HG02943 (cell line): ENCODE measurements around the gene RFNG.
A peak's percentile ranks its signal among the peaks of the same experiment; 100 is the strongest.
"Not testable (repeated sequence)": the region's sequence is repeated elsewhere in the genome, so short reads cannot be mapped to it uniquely, and the experiment has no call there.

Experiments used
- ATAC-seq: cut with Tn5 transposase; IDR thresholded peaks from one replicate; pipeline ENCODE4 v1.9.1; 2021; ENCODE audit warnings: mild to moderate bottlenecking, low read depth, moderate library complexity; ENCODE audit not compliant: unreplicated experiment

The RFNG gene

DNA sequence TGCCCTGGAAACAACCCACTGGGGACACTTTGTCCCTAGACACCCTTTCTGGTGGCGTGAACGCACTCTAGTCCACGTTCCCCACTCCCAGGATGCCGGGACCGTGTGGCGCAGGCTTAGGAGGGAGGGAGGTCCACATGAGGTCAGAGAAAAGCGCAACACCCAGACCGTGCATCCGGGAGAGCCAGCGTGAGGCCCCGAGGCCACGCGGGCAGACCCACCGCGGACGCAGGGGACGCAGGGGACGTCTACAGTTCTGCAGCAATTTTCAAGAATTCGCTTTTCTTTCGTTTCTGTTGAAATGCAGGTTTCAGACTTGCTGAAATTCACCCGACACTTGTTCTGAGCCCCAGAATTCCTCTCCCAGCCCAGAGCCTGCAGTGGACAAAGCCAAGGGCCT lies 4.7 kb downstream of the RFNG start:
- no peak for ATAC-seq

GRCh38 chr17:82045936-82046484 lies 5.6 kb downstream of the RFNG start:
- ATAC-seq: no peak

DNA sequence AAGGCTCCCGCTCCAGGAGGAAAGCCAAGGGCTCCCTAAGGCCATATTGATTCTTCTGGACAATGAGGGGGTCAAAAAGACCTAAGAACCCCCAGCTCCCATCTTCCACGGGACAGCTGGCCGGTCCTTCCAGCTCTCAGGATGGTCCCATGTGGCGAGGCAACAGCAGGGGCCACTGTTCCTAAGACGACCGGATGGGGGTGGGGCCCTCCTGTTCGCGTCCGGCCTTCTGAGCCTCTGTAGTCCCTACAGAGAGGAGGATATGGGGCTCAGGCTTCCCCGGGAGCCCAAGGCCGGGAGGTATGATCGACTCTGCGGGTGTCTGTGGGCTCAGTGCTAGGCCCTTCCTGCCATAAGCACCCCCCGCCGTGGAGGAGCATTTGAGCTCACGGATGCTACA lies 8.1 kb downstream of the RFNG start:
- no peak for ATAC-seq

DNA sequence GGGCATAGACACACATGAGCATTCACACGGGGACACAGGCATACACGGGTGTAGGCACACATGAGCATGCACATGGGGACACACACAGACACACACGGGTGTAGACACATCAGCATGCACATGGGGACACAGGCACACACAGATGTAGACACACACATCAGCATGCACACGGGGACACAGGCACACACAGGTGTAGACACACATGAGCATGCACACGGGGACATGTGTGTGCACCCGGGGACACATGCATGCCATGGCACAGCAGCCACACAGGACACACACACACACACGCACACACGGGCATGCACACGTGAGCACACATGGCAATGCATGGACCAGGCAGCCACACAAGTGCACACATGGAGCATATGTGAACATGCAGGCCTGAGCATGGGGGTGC lies 9.0 kb downstream of the RFNG start:
- ATAC-seq: no peak

DNA sequence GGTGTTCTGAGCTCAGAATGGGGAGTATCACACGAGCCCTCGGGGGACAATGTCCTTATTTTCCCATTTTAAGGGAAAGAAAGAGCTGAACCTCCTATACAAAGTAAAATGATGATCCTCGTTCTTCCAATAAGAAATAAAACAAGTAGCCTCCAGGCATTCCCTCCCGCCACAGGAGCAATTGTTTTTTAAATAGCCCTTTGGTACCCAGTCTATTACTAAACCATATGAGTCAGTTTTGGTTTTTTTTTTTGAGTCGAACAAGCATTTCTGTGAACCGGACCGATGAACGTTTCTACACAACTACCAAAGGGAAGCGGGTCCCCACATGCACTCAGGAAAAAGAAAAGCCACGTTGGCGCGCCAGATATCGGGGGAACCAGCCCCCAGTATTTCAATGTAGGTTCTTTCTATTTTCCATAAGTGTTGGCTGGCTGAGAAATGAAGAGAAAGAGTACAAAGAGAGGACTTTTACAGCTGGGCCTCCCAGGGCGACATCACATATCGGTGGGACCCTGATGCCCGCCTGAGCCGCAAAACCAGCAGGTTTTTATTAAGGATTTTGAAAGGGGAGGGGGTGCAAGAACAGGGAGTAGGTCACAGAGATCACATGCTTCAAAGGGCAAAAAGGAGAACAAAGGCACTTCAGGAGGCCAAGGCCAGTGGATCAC lies 10.3 kb downstream of the RFNG start:
- no peak for ATAC-seq

- ATAC-seq: no peak
Observed at GRCh38 chr17:82039695-82040299, 11.8 kb downstream of the RFNG start.

GRCh38 chr17:82038796-82039409 lies 12.7 kb downstream of the RFNG start:
- not testable (repeated sequence) for ATAC-seq

DNA sequence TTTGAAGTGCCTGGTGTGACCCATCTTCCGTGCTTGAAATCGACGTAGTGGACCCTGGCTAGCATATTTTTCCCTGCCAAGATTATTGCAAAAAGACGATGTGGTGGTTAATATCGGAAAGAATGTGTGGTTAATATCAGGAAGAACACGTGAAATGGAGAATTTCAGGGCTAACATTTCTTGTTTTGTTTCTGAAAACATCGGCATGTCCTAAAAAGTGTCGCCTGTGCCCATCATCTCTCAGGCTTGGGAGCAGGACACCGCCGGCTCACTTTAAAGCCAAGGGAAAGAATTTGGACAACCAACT lies 13.8 kb downstream of the RFNG start:
- no peak for ATAC-seq

DNA sequence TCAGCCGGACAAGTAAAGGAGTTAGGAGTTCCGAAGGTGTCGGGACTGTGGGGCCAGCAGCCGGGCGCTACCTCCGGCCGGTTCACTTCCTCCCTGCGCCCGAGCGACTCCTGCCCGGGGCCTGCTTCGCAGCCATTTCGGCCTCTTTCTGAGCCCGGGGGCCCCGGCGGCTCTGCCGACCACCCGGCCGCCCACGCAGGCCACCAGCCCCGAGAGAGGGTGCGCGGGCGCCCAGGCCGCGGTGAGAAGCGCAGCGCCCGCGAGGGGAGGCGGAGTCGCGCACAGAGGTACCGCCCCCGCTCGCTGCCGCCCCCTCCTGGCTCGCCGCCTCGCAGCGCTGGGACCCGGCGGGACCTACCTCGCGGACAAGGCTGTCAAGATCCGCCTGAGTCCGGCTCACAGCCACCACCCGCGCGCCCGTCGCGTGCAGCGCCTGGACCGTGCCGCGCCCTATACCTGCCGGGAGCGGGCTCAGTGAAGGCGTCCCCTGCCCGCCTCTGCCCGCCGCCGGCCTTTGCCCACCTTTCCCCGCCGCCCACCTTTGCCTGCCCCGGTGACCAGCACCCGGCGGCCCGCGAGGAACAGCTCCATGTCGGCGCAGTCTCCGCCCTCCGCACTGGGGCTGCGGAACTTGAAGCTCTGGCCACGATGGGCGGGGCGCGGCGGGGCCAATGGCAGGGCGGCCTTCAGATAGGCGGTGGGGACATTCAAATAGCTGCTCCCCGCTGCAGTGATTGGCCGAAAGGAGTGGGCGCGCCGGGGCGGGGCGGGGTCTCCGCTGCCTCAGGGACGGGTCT lies 14.3 kb downstream of the RFNG start, which contains the start of gene DCXR:
TSS of gene DCXR (minus strand) at position 606 of the 797 bp plus-strand sequence. CDS start at position 591, 15 bp downstream.
- ATAC-seq: peak; percentile 81

- ATAC-seq: no peak
Observed at GRCh38 chr17:82036634-82037091, 14.9 kb downstream of the RFNG start.

- ATAC-seq: no peak
Observed at GRCh38 chr17:82035956-82036633, 15.5 kb downstream of the RFNG start.

- ATAC-seq: no peak
Observed at GRCh38 chr17:82035488-82035887, 16.1 kb downstream of the RFNG start.

GRCh38 chr17:82034371-82035011 lies 17.1 kb downstream of the RFNG start:
- no peak for ATAC-seq

- no peak for ATAC-seq
Observed at GRCh38 chr17:82033359-82034085, 18.1 kb downstream of the RFNG start.

GRCh38 chr17:82031885-82032627 lies 19.6 kb downstream of the RFNG start:
- no peak for ATAC-seq

GRCh38 chr17:82031303-82031884 lies 20.2 kb downstream of the RFNG start, which contains the start of gene RAC3:
RAC3 (plus strand) TSS chr17:82031678; CDS start chr17:82031762, 84 bp downstream.
- no peak for ATAC-seq

GRCh38 chr17:82030470-82031302 lies 20.9 kb downstream of the RFNG start:
- ATAC-seq: no peak
